Epithelial cell of esophagus (primary cell): ENCODE measurements around the gene UST.

ENCODE experiments used
- DNase-seq: peaks from one replicate; pipeline ENCODE4 v3.0.0; 2010; ENCODE audit warnings: low read depth
- H3K4me3 ChIP-seq: 2 replicates; pipeline ENCODE4 v1.5.1; 2011; ENCODE audit warnings: mild to moderate bottlenecking, low read length, control low read depth
- CTCF ChIP-seq: IDR thresholded peaks from 2 replicates; pipeline ENCODE4 v1.5.1; 2011; ENCODE audit warnings: low read depth, mild to moderate bottlenecking, low read length, control low read depth, inconsistent platforms; ENCODE audit not compliant: insufficient read depth; ENCODE audit errors: missing control alignments

The UST gene

GRCh38 chr6:148790817-148791216 is 44.0 kb downstream of the UST start:
- no peak for TF ChIP-seq CTCF
- no peak for DNase-seq
- H3K4me3 ChIP-seq: no peak overlapping the region

- H3K4me3 ChIP-seq: no peak overlapping the region
- no peak for TF ChIP-seq CTCF
- DNase-seq: no peak
Measured at GRCh38 chr6:148791372-148791771, 44.5 kb downstream of the UST start.

GRCh38 chr6:148793721-148794120 is 46.9 kb downstream of the UST start:
- no peak for TF ChIP-seq CTCF
- DNase-seq: no peak
- H3K4me3 ChIP-seq: no peak overlapping the region

GRCh38 chr6:148794797-148795196 is 48.0 kb downstream of the UST start:
- TF ChIP-seq CTCF: no peak
- no peak overlapping the region for H3K4me3 ChIP-seq
- no peak for DNase-seq

GRCh38 chr6:148795563-148795962 is 48.7 kb downstream of the UST start:
- no peak for DNase-seq
- no peak for TF ChIP-seq CTCF
- no peak overlapping the region for H3K4me3 ChIP-seq

GRCh38 chr6:148799647-148800046 is 52.8 kb downstream of the UST start:
- H3K4me3 ChIP-seq: no peak overlapping the region
- DNase-seq: no peak
- TF ChIP-seq CTCF: no peak

GRCh38 chr6:148800536-148800935 is 53.7 kb downstream of the UST start:
- no peak overlapping the region for H3K4me3 ChIP-seq
- DNase-seq: no peak
- no peak for TF ChIP-seq CTCF
